ENCODE results near the gene JAML.

GRCh38 chr11:118238929-118239328 is 14.1 kb upstream of the JAML start:
- TF ChIP-seq CTCF (conservative IDR thresholded peaks at IDR 0.05 in 1 of 2, IDR thresholded peaks at IDR 0.05 in 1 of 2; ENCODE audit: extremely low read depth in 1 of 2, insufficient read depth in 1 of 2, low read depth in 1 of 2, low read length in 2 of 2) (no peak), EZH2 (IDR thresholded peaks at IDR 0.05; ENCODE audit: borderline replicate concordance, low read length) (no peak)

All from mammary epithelial cell (primary cell).